GM20431 (cell line): Measurements from ENCODE around the gene APOO.

Experiments used
- in situ Hi-C: fragments of 300-500 bp; cut with MseI, MboI; formaldehyde crosslinking; loops from one replicate; pipeline ENCODE4 v1.15.0; 2020; ENCODE audit warnings: low sequenced_read_pairs; ENCODE audit not compliant: unreplicated experiment

The APOO gene

DNA sequence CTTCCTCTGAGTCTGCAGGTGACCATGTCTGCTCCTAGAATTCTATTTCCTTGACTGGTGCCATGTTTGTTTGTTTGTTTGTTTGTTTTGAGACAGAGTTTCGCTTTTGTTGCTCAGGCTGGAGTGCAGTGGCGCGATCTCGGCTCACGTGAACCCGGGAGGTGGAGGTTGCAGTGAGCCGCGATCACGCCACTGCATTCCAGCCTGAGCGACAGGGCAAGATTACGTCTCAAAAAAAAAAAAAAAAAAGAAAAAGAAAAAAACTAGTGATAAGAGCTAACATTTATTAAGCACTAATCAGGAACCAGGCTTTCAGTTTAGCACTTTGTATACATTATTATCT is 117.6 kb downstream of the APOO start:
- in situ Hi-C loops, result no loop called here

DNA sequence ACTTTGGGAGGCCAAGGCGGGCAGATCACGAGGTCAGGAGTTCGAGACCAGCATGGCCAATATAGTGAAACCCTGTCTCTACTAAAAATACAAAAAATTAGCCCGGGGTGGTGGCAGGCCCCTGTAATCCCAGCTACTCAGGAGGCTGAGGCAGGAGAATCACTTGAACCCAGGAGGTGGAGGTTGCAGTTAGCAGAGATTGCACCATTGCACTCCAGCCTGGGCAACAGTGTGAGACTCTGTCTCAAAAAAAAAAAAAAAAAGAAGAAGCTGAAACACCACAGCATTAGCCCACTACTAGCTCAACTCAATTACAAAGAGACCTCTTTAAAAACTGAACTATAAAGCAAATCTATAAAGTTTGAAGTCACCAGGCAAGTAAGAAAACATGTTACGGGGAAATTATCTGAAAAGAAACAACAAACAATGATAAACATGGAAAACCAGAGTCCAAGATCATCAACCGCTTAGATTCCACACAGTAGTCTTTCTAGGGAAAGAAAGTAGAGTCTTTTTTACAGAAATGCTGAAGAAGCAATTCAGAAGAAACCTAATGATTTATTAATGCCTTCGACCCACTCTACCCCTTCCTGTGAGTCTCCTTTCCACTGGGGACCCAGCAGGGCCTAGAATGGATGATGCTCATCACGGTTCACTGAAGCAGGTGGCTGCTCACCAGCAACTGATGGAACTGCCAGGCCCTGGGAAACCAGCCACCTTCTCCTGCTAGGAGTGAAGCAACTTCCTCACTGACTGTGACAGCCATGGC is 118.2 kb downstream of the APOO start:
- in situ Hi-C loops, result no loop called here

DNA sequence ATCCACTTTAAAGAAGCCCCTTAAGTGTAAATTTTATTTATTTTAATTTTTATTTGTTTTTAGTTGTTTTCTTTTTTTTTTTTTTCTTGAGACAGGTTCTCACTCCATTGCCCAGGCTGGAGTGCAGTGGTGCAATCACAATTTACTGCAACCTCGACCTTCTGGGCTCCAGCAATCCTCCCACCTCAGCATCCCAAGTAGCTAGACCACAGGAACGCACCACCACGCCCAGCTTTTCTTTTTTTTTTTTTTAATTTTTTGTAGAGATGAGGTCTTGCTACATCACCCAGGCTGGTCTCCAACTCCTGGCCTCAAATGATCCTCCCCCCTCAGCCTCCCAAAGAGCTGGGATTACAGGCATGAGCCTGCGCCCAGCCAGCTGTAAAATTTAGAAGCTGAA is 118.8 kb downstream of the APOO start:
- in situ Hi-C loops, result no loop called here

DNA sequence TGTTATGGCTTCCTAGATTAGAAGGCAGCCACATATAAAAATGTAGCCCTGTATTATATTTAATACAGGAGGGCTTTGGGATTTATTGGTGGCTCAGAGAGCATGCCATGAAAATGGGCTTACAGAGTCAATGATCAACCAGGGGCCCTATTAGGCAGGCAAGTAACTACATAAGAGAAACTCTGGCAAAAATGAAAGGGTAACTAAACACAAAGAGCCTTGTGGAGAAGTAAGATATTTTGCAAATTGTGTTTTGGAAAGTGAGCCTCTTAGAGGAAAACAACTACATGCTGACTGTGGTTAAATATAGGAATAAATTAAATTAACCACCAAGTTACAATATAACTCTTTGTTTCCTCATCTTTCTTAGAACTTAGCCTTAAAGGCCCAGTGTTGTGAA is 119.2 kb downstream of the APOO start:
- in situ Hi-C loops, result no loop called here

- in situ Hi-C loops, result no loop called here
Measured at GRCh38 chrX:23787745-23788118, 120.0 kb downstream of the APOO start.

DNA sequence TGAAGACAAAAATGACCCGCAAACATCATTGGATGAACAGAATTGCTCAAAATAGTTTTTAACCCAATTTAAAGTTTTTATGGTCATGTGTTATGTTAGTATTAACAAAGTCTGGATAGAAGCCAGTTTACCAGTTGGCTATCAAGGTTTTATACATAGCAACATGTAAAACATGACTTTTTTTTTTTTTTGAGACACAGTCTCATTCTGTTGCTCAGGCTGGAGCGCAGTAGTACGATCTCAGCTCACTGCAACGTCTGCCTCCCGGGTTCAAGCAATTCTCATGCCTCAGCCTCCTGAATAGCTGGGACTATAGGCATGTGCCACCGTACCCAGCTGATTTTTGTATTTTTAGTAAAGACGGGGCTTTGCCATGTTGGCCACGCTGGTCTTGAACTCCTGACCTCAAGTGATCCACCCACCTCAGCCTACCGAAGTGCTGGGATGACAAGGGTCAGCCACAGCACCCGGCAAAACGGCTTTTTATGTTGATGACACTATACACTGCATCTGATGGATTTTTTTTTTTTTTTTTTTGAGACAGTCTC is 121.4 kb downstream of the APOO start:
- in situ Hi-C loops, result no loop called here

DNA sequence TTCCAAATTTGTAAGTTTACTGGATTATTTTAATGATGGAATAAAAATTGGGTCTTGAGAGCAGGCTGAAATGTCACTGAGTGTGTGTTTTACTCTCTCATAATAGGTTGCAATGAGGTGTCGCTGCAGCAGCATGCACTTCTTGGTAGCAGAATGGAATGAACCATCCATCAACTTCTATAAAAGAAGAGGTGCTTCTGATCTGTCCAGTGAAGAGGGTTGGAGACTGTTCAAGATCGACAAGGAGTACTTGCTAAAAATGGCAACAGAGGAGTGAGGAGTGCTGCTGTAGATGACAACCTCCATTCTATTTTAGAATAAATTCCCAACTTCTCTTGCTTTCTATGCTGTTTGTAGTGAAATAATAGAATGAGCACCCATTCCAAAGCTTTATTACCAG is 122.2 kb downstream of the APOO start:
- in situ Hi-C loops, result no loop called here

GRCh38 chrX:23784470-23785331 is 123.0 kb downstream of the APOO start:
- in situ Hi-C loops, result no loop called here

DNA sequence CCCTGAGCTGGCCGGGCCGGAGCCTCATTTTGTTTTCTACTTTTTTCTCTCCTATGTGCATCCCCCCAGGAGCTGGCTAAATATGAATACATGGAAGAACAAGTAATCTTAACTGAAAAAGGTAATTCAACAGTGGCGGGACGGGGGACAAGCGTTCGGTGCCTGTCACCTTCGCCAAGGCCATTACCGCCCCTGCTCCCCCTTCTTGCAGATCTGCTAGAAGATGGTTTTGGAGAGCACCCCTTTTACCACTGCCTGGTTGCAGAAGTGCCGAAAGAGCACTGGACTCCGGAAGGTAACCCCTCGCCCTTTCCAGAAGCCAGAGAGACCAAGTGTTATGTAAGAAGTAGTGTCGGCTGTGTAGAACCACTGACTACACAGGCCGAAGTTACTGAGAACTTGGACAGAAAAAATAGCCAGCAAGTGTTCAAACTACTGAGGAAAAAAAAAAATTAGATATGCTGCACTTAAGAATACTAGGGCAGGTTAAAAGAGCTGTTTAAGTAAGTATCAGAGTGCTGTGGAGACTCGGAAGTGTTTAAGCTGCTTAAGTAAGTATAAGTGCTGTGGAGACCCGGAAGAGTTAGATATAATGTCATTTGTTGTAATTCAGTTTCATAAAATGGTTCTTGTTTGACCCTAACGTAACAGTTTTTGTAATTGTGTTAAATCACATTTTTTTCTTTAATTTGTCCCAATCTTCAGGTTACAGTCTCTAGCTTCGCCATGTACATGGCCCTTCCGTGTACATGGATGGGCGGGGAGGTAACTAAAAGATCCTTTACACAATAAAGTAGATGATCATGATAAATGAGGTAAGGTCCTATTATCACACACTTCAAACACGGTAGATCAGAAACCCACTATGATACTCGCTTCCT is 123.9 kb downstream of the APOO start:
- in situ Hi-C loops, result no loop called here
